IPS-18a (cell line): ENCODE measurements around the gene ELF5.

Experiments
- H3K27ac ChIP-seq: one replicate; pipeline ENCODE4 v1.5.1; 2013; ENCODE audit warnings: low read length
- H3K27me3 ChIP-seq: one replicate; pipeline ENCODE4 v1.6.1; 2013; ENCODE audit warnings: mild to moderate bottlenecking, low read length; ENCODE audit not compliant: control insufficient read depth, insufficient read depth
- H3K36me3 ChIP-seq: one replicate; pipeline ENCODE4 v1.6.1; 2013; ENCODE audit warnings: low read depth, low read length; ENCODE audit not compliant: control insufficient read depth
- H3K4me1 ChIP-seq: one replicate; pipeline ENCODE4 v1.6.1; 2013; ENCODE audit warnings: low read depth, low read length; ENCODE audit not compliant: control insufficient read depth
- H3K4me3 ChIP-seq: one replicate; pipeline ENCODE4 v1.5.1; 2013; ENCODE audit warnings: low read length
- H3K9ac ChIP-seq: one replicate; pipeline ENCODE4 v1.6.1; 2013; ENCODE audit warnings: mild to moderate bottlenecking, low read length, moderate library complexity
- H3K9me3 ChIP-seq: one replicate; pipeline ENCODE4 v1.6.1; 2013; ENCODE audit warnings: low read depth, low read length; ENCODE audit not compliant: control insufficient read depth

The ELF5 gene

DNA sequence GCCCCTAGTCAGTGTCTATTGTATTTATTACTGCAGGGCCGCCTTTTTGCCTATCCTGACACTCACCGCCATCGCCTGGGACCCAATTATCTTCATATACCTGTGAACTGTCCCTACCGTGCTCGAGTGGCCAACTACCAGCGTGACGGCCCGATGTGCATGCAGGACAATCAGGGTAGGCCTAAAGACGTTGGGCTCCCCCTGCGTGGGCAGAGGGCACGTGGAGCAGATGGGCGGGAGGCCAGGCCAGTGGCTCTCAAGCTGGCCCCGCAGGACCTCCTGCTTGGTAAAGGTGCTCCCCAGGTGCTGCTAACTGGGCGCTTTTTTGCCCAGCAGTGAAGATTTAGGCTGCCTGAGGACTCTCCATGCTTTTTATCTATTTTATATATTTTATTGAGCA, 52.4 kb downstream of the ELF5 start:
- Histone ChIP-seq H3K27ac (no peak overlapping the region), H3K36me3 (no peaks in the 10 kb centered on the region), H3K27me3 (no peaks in the 10 kb centered on the region), H3K9me3 (no peaks in the 10 kb centered on the region), H3K4me3 (no peak overlapping the region), H3K9ac (no peak overlapping the region), H3K4me1 (no peaks in the 10 kb centered on the region)

GRCh38 chr11:34460278-34460677, 53.3 kb downstream of the ELF5 start:
- Histone ChIP-seq H3K4me3 (no peak overlapping the region), H3K27ac (no peak overlapping the region), H3K9ac (no peak overlapping the region), H3K36me3 (no peaks in the 10 kb centered on the region), H3K9me3 (no peaks in the 10 kb centered on the region), H3K27me3 (no peaks in the 10 kb centered on the region), H3K4me1 (no peaks in the 10 kb centered on the region)

DNA sequence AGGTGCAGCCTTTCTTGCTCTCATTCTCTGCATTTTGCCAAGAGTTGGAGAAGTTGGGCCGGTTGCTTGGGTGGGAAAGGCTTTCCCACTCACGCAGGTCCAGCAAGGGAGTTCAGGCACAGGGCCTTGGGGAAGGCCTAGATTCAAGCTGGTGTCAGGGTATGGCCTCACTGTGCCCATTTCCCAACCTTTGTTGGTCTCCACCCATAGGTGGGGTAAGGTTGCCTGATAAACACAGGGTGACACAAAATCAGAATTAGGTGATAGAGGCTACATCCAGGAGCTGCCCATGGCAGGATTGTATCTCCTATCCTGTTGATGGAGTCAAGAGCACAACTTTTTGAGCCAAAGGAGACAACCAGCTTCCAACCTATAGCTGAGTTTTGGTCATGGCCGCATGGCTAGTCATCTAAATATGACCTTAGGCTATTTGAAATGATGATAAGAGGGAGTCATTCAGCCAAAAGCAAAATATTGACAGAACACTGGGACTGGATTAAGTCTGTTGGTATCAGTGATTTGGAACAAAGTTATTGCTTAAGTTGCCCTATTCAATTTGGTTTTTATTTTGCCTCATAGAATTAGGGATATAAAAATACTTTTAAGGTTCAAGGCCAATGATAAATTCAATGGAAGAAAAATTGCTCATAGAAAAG, 54.0 kb downstream of the ELF5 start:
- H3K9me3 ChIP-seq: no peaks in the 10 kb centered on the region
- H3K27ac ChIP-seq: no peak overlapping the region
- H3K9ac ChIP-seq: no peak overlapping the region
- no peaks in the 10 kb centered on the region for H3K27me3 ChIP-seq
- no peaks in the 10 kb centered on the region for H3K36me3 ChIP-seq
- no peak overlapping the region for H3K4me3 ChIP-seq
- H3K4me1 ChIP-seq: no peaks in the 10 kb centered on the region

DNA sequence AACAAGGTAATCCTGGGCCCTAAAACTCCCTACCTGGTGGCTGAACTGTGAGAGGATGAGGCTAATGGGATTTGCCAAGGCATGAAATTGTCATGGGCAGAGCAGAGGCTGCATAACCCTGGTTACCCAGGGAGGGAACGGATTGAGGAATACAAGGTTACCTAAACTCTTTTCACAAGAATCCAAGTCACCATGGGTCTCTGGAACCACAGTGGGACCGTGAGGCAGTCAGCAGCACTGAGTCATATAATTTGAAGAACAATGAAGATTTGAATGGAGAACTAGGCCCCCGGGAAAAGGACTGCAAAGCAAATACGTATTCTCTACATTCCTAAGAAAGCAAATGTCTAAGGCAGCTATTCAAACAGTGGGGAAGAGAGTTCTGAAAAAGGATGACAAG, 55.1 kb downstream of the ELF5 start:
- Histone ChIP-seq H3K27ac (no peak overlapping the region), H3K4me3 (no peak overlapping the region), H3K9ac (no peak overlapping the region), H3K9me3 (no peaks in the 10 kb centered on the region), H3K27me3 (no peaks in the 10 kb centered on the region), H3K36me3 (no peaks in the 10 kb centered on the region), H3K4me1 (no peaks in the 10 kb centered on the region)

DNA sequence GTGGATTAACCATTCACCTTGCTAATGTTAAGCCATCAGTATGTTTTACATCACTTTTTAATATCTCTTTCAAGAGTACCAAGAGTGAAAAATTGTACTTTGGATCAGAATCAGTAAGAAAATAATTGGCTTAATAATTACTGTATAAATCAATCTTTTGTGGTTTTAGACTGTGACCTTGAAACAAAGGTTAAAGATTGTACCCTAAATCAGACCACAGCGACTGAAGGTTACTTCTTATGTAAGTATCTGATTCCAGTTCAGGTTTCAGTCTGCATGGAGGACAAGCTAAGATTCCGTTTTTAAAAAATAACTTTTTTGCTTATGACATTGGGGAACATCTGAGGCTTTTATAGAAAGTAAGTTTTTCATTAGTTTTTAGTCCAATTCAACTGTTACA, 56.0 kb downstream of the ELF5 start:
- Histone ChIP-seq H3K27ac (no peak overlapping the region), H3K4me1 (no peaks in the 10 kb centered on the region), H3K4me3 (no peak overlapping the region), H3K27me3 (no peaks in the 10 kb centered on the region), H3K9me3 (no peaks in the 10 kb centered on the region), H3K36me3 (no peaks in the 10 kb centered on the region), H3K9ac (no peak overlapping the region)

DNA sequence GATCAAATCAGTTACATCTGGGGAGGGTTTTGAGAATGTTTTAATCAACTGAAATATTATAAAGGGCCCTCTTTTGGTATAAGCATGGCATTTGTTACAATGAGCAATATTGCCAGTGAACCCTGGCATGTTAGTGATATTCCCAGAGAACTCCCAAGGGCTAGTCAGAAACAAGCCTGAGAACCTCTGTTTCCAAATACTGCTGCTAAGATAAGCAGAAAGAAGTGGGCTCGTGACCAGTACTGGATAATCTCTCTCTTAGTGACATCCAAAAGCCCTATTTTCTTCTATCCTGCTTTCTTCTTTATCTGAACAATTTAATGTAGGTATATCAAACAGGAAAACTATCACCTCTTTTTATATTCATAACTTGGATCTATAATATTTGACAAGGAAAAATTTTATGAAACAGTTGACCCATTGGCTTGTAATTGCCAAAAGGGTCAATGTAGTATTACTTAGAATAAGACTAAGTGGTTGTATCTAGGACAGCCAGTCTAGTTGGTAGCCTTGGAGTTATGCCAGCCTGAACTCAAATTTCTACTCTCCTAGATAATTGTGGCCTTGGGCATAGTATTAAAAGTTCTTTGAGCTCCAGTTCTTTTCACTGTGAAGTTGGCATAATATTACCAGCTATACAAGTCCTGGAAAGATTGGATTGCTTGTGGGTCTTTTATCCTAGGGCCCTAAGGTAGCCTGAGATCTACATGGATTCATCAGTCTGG, 59.1 kb downstream of the ELF5 start:
- H3K36me3 ChIP-seq: no peaks in the 10 kb centered on the region
- no peaks in the 10 kb centered on the region for H3K27me3 ChIP-seq
- no peak overlapping the region for H3K27ac ChIP-seq

GRCh38 chr11:34451053-34451452, 62.5 kb downstream of the ELF5 start:
- Histone ChIP-seq H3K4me1 (no peaks in the 10 kb centered on the region), H3K36me3 (no peaks in the 10 kb centered on the region), H3K9me3 (no peaks in the 10 kb centered on the region), H3K27ac (no peak overlapping the region), H3K27me3 (no peaks in the 10 kb centered on the region), H3K9ac (no peak overlapping the region), H3K4me3 (no peak overlapping the region)

More for the DNA sequence above, 59.1 kb downstream of the ELF5 start:
- Histone ChIP-seq H3K4me3 (no peak overlapping the region), H3K9ac (no peak overlapping the region), H3K9me3 (no peaks in the 10 kb centered on the region), H3K4me1 (no peaks in the 10 kb centered on the region)

DNA sequence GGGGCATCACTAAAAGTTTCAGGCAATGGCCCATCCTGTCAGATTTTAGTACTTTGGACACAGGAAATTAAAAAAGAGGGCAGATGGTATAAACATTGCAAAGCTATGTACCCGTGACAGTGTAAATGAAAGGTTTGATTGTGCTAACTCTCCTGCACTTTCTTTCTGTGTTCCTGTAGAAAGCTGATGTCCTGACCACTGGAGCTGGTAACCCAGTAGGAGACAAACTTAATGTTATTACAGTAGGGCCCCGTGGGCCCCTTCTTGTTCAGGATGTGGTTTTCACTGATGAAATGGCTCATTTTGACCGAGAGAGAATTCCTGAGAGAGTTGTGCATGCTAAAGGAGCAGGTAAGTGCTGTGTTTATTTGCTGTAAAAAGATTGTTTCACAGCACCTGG, 64.6 kb downstream of the ELF5 start:
- Histone ChIP-seq H3K27me3 (no peaks in the 10 kb centered on the region), H3K9ac (no peak overlapping the region), H3K4me3 (no peak overlapping the region), H3K27ac (no peak overlapping the region), H3K36me3 (no peaks in the 10 kb centered on the region), H3K4me1 (no peaks in the 10 kb centered on the region), H3K9me3 (no peaks in the 10 kb centered on the region)

GRCh38 chr11:34448223-34448994, 65.2 kb downstream of the ELF5 start:
- Histone ChIP-seq H3K9me3 (no peaks in the 10 kb centered on the region), H3K27me3 (no peaks in the 10 kb centered on the region), H3K4me1 (no peaks in the 10 kb centered on the region), H3K27ac (no peak overlapping the region), H3K36me3 (no peaks in the 10 kb centered on the region), H3K9ac (no peak overlapping the region), H3K4me3 (no peak overlapping the region)

GRCh38 chr11:34447044-34447443, 66.5 kb downstream of the ELF5 start:
- Histone ChIP-seq H3K27ac (no peak overlapping the region), H3K9ac (no peak overlapping the region), H3K27me3 (no peaks in the 10 kb centered on the region), H3K36me3 (no peaks in the 10 kb centered on the region), H3K4me1 (no peaks in the 10 kb centered on the region), H3K4me3 (no peak overlapping the region), H3K9me3 (no peaks in the 10 kb centered on the region)

DNA sequence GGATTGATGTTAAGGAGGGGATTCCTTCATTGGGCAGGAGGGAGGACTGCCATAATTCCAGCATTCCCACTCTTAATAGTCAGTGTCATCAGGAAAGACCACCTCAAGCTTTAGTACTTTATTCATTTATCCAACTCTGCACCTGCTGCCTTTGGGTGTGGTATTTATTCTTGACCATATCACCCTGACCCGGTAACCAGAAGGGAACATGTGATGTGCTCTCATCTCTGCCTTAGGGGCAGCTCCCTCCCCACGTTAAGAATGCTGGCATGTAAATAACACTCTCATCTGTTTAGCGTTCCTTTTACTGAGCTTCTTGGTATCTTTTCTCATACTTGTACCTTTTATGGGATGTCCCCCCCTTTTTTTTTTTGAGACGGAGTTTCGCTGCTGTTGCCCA, 67.2 kb downstream of the ELF5 start:
- H3K4me3 ChIP-seq: no peak overlapping the region
- H3K9me3 ChIP-seq: no peaks in the 10 kb centered on the region
- H3K27ac ChIP-seq: no peak overlapping the region
- no peaks in the 10 kb centered on the region for H3K36me3 ChIP-seq
- no peaks in the 10 kb centered on the region for H3K4me1 ChIP-seq
- no peak overlapping the region for H3K9ac ChIP-seq
- H3K27me3 ChIP-seq: no peaks in the 10 kb centered on the region
